HEK293 (cell line): ENCODE data around the gene EXO5.

Experiments
- CTCF ChIA-PET: fragments of 350-600 bp; formaldehyde crosslinking; extraction: SDS; loops from one replicate; lab custom pipeline; 2021; ENCODE audit warnings: antibody characterized with exemption; lab: Yijun Ruan, JAX
- POLR2A ChIA-PET: fragments of 300-600 bp; formaldehyde crosslinking; extraction: SDS; loops from one replicate; lab custom pipeline; 2020; ENCODE audit warnings: antibody characterized with exemption, inconsistent platforms; lab: Yijun Ruan, JAX
- H3K27ac ChIP-seq: fragments of 200-500 bp; sonication (Bioruptor generic); 2 replicates; pipeline ENCODE4 v1.5.1; 2014; ENCODE audit warnings: low read depth, low read length, control low read depth, inconsistent platforms; ENCODE audit errors: extremely low read depth
- H3K36me3 ChIP-seq, 2 experiments: fragments of 200-500 bp in 1 of 2; sonication (Bioruptor generic) in 1 of 2; 1 replicate in 1 of 2; 2 replicates in 1 of 2; pipeline ENCODE4 v1.5.1; 2014 to 2017; ENCODE audit warnings: inconsistent platforms in 2 of 2, low read length in 2 of 2; ENCODE audit not compliant: control insufficient read depth in 2 of 2, insufficient read depth in 1 of 2
- H3K4me1 ChIP-seq: fragments of 200-500 bp; sonication (Bioruptor generic); 2 replicates; pipeline ENCODE4 v1.5.1; 2014; ENCODE audit warnings: mild to moderate bottlenecking, low read length, inconsistent platforms; ENCODE audit not compliant: control insufficient read depth, insufficient read depth
- H3K4me3 ChIP-seq: 2 replicates; pipeline ENCODE4 v1.5.1; 2011; ENCODE audit warnings: low read depth, mild to moderate bottlenecking, control low read depth, low read length, moderate library complexity
- H3K9me3 ChIP-seq: fragments of 200-500 bp; sonication (Bioruptor generic); 2 replicates; pipeline ENCODE4 v1.5.1; 2014; ENCODE audit warnings: low read depth, low read length, inconsistent platforms; ENCODE audit not compliant: control insufficient read depth, insufficient read depth
- BCL6B ChIP-seq: fragments of 450-650 bp; formaldehyde crosslinking; IDR thresholded peaks from 2 replicates; pipeline ENCODE4 v1.5.1; 2017; ENCODE audit warnings: missing biosample characterization, missing genetic modification characterization
- IKZF3 ChIP-seq: fragments of 450-650 bp; IDR thresholded peaks from 2 replicates; pipeline ENCODE4 v1.5.0; 2018; ENCODE audit warnings: missing biosample characterization, mild to moderate bottlenecking, missing genetic modification characterization, moderate library complexity
- PRDM1 ChIP-seq: fragments of 450-650 bp; formaldehyde crosslinking; IDR thresholded peaks from 2 replicates; pipeline ENCODE4; 2016; ENCODE audit warnings: missing biosample characterization, missing genetic modification characterization
- YY1 ChIP-seq: fragments of 450-650 bp; formaldehyde crosslinking; IDR thresholded peaks from 2 replicates; pipeline ENCODE4 v1.5.1; 2018; ENCODE audit warnings: missing biosample characterization, missing genetic modification characterization
- YY2 ChIP-seq: fragments of 450-650 bp; formaldehyde crosslinking; IDR thresholded peaks from 2 replicates; pipeline ENCODE4 v1.5.1; 2016; ENCODE audit warnings: missing biosample characterization, missing genetic modification characterization
- ZBTB1 ChIP-seq: fragments of 450-650 bp; formaldehyde crosslinking; IDR thresholded peaks from 2 replicates; pipeline ENCODE4 v1.5.1; 2016; ENCODE audit warnings: missing biosample characterization, missing genetic modification characterization
- ZBTB48 ChIP-seq: fragments of 450-650 bp; formaldehyde crosslinking; IDR thresholded peaks from 2 replicates; pipeline ENCODE4 v1.5.1; 2016; ENCODE audit warnings: missing biosample characterization, missing genetic modification characterization
- ZNF133 ChIP-seq: fragments of 450-650 bp; formaldehyde crosslinking; IDR thresholded peaks from 2 replicates; pipeline ENCODE4 v1.5.1; 2016; ENCODE audit warnings: missing biosample characterization, missing genetic modification characterization
- ZNF146 ChIP-seq: fragments of 450-650 bp; formaldehyde crosslinking; IDR thresholded peaks from 2 replicates; pipeline ENCODE4 v1.5.1; 2016; ENCODE audit warnings: missing biosample characterization, missing genetic modification characterization
- ZNF175 ChIP-seq: fragments of 450-650 bp; formaldehyde crosslinking; IDR thresholded peaks from 2 replicates; pipeline ENCODE4 v1.5.1; 2016; ENCODE audit warnings: missing biosample characterization, missing genetic modification characterization
- ZNF2 ChIP-seq: fragments of 450-650 bp; formaldehyde crosslinking; IDR thresholded peaks from 2 replicates; pipeline ENCODE4 v1.5.1; 2016; ENCODE audit warnings: missing biosample characterization, missing genetic modification characterization
- ZNF221 ChIP-seq: fragments of 450-650 bp; formaldehyde crosslinking; IDR thresholded peaks from 2 replicates; pipeline ENCODE4 v1.5.1; 2017; ENCODE audit warnings: missing biosample characterization, missing genetic modification characterization, borderline replicate concordance
- ZNF23 ChIP-seq: fragments of 450-650 bp; formaldehyde crosslinking; IDR thresholded peaks from 2 replicates; pipeline ENCODE4 v1.5.1; 2016; ENCODE audit warnings: missing biosample characterization, missing genetic modification characterization, borderline replicate concordance
- ZNF366 ChIP-seq: fragments of 450-650 bp; formaldehyde crosslinking; conservative IDR thresholded peaks from 2 replicates; pipeline ENCODE4 v1.5.1; 2016; ENCODE audit warnings: missing biosample characterization, missing genetic modification characterization
- ZNF48 ChIP-seq: fragments of 450-650 bp; formaldehyde crosslinking; IDR thresholded peaks from 2 replicates; pipeline ENCODE4 v1.5.1; 2016; ENCODE audit warnings: missing biosample characterization, missing genetic modification characterization
- ZNF530 ChIP-seq: fragments of 450-650 bp; formaldehyde crosslinking; IDR thresholded peaks from 2 replicates; pipeline ENCODE4 v1.5.1; 2016; ENCODE audit warnings: low read depth, missing biosample characterization, missing genetic modification characterization
- ZNF580 ChIP-seq: fragments of 450-650 bp; formaldehyde crosslinking; IDR thresholded peaks from 2 replicates; pipeline ENCODE4 v1.5.1; 2016; ENCODE audit warnings: missing biosample characterization, missing genetic modification characterization
- ZNF600 ChIP-seq: fragments of 450-650 bp; formaldehyde crosslinking; IDR thresholded peaks from 2 replicates; pipeline ENCODE4 v1.5.1; 2016; ENCODE audit warnings: missing biosample characterization, missing genetic modification characterization
- ZNF692 ChIP-seq: fragments of 450-650 bp; formaldehyde crosslinking; IDR thresholded peaks from 2 replicates; pipeline ENCODE4 v1.5.1; 2016; ENCODE audit warnings: missing biosample characterization, missing genetic modification characterization
- TF ChIP-seq, protein P1 (sequence below): fragments of 450-650 bp; formaldehyde crosslinking; IDR thresholded peaks from 2 replicates; pipeline ENCODE4 v1.5.1; 2016; ENCODE audit warnings: missing biosample characterization, missing genetic modification characterization
- TF ChIP-seq, protein P2 (sequence below): fragments of 450-650 bp; IDR thresholded peaks from 2 replicates; pipeline ENCODE4 v1.5.1; 2018; ENCODE audit warnings: missing biosample characterization, missing genetic modification characterization

The EXO5 gene

DNA sequence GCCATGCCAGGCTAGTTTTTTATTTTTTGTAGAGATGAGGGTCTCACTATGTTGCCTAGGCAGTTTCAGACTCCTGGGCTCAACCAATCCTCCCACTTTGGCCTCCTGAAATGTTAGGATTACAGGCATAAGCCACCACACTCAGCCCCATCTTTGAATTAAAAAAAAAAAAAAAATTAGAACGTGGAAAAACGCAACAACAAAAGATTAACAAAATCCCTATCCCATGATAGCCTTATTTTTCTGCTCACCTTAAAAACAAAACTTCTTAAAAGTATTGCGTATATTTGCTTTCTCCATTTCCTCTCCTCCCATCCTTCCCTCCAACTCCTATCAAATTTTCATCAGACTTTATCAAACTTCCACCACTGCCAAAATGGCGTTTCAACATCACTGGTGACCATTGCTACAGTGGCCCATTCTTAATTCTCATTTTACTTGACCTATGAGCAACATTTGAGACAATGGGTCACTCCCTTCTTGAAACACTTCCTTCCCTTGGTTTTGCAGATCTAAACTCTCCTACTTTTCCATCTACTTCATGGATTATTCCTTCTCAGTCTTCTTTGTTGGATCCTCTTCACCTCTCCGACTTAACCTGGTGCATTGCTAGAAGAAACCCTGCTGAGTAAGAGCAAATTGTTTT lies 22.3 kb downstream of the EXO5 start:
- Histone ChIP-seq H3K27ac (no peak overlapping the region), H3K4me3 (peak overlapping the region; percentile 66), H3K9me3 (no peaks in the 10 kb centered on the region), H3K36me3 (peaks cover 4 to 12% of the 10 kb centered on the region in 2 experiments; a peak in 2 of 3 replicates), H3K4me1 (no peaks in the 10 kb centered on the region)
- CTCF ChIA-PET, result interaction anchor here (0.6 to 1.4 kb wide), 2 partner anchors 37 to 138 kb away, joined by 3 to 4 read pairs; no protein-coding TSS in a partner anchor
- TF ChIP-seq ZNF133 (peak; percentile 56), ZNF600 (tag by site-specific recombination) (no peak), ZNF146 (tag by site-specific recombination) (no peak), ZNF23 (tag by site-specific recombination) (no peak), ZNF221 (tag by site-specific recombination) (no peak), YY1 (peak; percentile 55; the same call in 1 of the 2 replicates), ZNF48 (tag by site-specific recombination) (no peak), ZNF580 (tag by site-specific recombination) (no peak), IKZF3 (tag by site-specific recombination) (no peak), ZNF692 (tag by site-specific recombination) (no peak), ZNF175 (tag by site-specific recombination) (no peak), ZNF366 (tag by site-specific recombination) (peak; percentile 55), YY2 (tag by site-specific recombination) (0 out of 2 replicates have a peak, but pooled peaks have one; percentile 31)
- TF ChIP-seq, protein P1, sequence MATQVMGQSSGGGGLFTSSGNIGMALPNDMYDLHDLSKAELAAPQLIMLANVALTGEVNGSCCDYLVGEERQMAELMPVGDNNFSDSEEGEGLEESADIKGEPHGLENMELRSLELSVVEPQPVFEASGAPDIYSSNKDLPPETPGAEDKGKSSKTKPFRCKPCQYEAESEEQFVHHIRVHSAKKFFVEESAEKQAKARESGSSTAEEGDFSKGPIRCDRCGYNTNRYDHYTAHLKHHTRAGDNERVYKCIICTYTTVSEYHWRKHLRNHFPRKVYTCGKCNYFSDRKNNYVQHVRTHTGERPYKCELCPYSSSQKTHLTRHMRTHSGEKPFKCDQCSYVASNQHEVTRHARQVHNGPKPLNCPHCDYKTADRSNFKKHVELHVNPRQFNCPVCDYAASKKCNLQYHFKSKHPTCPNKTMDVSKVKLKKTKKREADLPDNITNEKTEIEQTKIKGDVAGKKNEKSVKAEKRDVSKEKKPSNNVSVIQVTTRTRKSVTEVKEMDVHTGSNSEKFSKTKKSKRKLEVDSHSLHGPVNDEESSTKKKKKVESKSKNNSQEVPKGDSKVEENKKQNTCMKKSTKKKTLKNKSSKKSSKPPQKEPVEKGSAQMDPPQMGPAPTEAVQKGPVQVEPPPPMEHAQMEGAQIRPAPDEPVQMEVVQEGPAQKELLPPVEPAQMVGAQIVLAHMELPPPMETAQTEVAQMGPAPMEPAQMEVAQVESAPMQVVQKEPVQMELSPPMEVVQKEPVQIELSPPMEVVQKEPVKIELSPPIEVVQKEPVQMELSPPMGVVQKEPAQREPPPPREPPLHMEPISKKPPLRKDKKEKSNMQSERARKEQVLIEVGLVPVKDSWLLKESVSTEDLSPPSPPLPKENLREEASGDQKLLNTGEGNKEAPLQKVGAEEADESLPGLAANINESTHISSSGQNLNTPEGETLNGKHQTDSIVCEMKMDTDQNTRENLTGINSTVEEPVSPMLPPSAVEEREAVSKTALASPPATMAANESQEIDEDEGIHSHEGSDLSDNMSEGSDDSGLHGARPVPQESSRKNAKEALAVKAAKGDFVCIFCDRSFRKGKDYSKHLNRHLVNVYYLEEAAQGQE (tag by site-specific recombination), result no peak
- POLR2A ChIA-PET, result interaction anchor here (0.5 to 2.4 kb wide), 13 partner anchors 12 to 830 kb away, joined by 3 to 17 read pairs (median 3); partner anchors contain the start of genes NFYC and ZFP69B

DNA sequence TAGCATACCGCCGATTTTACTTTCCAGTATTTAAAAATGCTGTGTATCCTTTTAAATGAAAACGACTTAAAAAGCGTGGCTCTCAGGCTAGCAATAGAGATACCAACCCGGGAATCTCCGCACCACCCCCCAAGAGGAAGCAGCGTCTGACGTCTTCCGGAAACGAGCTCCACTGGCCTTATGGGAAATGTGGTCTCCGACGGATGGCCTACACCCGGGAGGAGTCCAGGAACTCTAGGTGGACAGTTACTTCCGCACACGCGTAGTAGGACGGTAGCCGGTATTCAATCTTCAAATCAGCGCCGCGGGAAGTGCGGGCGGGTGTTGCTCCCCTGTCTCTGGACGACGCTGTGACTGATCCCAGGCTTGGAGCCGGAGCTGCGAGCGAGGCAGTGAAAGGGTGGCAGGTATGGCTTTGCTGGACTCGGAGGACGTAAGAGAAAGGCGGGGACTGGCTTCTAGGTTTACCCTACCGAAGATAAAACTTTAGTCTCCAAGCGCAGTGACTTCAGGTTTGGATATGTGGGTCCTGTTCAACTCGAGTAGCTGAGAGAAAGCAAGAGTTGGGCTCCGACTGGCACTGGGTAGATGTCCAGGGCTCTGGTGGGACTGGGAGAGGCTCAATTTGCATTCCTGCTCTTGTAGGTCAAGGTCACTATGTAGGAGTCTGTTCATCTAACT lies 23.0 kb downstream of the EXO5 start, which contains the start of gene ZNF684:
Gene ZNF684, plus strand, starts transcription at position 257 of the 681 bp plus-strand sequence. CDS start 1,530 bp downstream, outside the sequence.
- POLR2A ChIA-PET, result interaction anchor here (0.5 to 2.4 kb wide), 19 partner anchors 12 to 829 kb away, joined by 3 to 17 read pairs (median 3); partner anchors contain the start of genes CTPS1, EXO5, NFYC and ZFP69
- 0 out of 2 replicates have a peak, but pooled peaks have one; percentile 50 for TF ChIP-seq ZNF2
- TF ChIP-seq, protein P2, sequence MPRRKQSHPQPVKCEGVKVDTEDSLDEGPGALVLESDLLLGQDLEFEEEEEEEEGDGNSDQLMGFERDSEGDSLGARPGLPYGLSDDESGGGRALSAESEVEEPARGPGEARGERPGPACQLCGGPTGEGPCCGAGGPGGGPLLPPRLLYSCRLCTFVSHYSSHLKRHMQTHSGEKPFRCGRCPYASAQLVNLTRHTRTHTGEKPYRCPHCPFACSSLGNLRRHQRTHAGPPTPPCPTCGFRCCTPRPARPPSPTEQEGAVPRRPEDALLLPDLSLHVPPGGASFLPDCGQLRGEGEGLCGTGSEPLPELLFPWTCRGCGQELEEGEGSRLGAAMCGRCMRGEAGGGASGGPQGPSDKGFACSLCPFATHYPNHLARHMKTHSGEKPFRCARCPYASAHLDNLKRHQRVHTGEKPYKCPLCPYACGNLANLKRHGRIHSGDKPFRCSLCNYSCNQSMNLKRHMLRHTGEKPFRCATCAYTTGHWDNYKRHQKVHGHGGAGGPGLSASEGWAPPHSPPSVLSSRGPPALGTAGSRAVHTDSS (tag by site-specific recombination), result no peak
- TF ChIP-seq ZBTB1 (tag by site-specific recombination), result no peak
- no peak for TF ChIP-seq ZNF530
- TF ChIP-seq, protein P1 (tag by site-specific recombination), result no peak
- no peak for TF ChIP-seq PRDM1
- TF ChIP-seq BCL6B, result no peak
- peak; percentile 82; the same call in 1 of the 2 replicates for TF ChIP-seq ZBTB48

More for the DNA sequence above, 23.0 kb downstream of the EXO5 start, which contains the start of gene ZNF684:
- peak within 1 kb of the TSS; percentile 38; the same call in 1 of the 2 replicates for H3K27ac ChIP-seq
- peaks cover 4 to 13% of the 10 kb centered on the region in 2 experiments; a peak in 2 of 3 replicates for H3K36me3 ChIP-seq
- H3K4me3 ChIP-seq, result peak within 1 kb of the TSS; percentile 66
- H3K9me3 ChIP-seq, result no peaks in the 10 kb centered on the region
- CTCF ChIA-PET, result interaction anchor here (0.6 to 1.8 kb wide), 13 partner anchors 13 to 1525 kb away, joined by 3 to 16 read pairs (median 4); no protein-coding TSS in a partner anchor
- no peaks in the 10 kb centered on the region for H3K4me1 ChIP-seq
